Suprapubic skin (tissue), 4 donors: ENCODE measurements around the gene NLRX1. TPM values are rescaled to one million over a fixed set of nuclear protein-coding genes. Genes with fewer than 3 reads are reported as not detected.
A peak's percentile ranks its signal among the peaks of the same experiment; 100 is the strongest.

ENCODE experiments used
- DNase-seq, 2 donors: peaks; one replicate each; pipeline ENCODE4 v3.0.0-alpha.2; 2019; ENCODE audit warnings: low spot score in 2 of 2
- H3K27ac ChIP-seq: fragments of 200-600 bp; sonication (generic); one replicate; pipeline ENCODE4 v1.5.1; 2019
- H3K27me3 ChIP-seq: fragments of 200-600 bp; sonication (generic); one replicate; pipeline ENCODE4 v1.5.1; 2019
- H3K36me3 ChIP-seq: fragments of 200-600 bp; sonication (generic); one replicate; pipeline ENCODE4 v1.5.1; 2019
- H3K4me1 ChIP-seq: fragments of 200-600 bp; sonication (generic); one replicate; pipeline ENCODE4 v1.5.1; 2019
- H3K4me3 ChIP-seq: fragments of 200-600 bp; sonication (generic); one replicate; pipeline ENCODE4 v1.5.1; 2019; ENCODE audit warnings: mild to moderate bottlenecking
- H3K9me3 ChIP-seq: fragments of 200-600 bp; sonication (generic); one replicate; pipeline ENCODE4 v1.5.1; 2019
- EP300 ChIP-seq: sonication (generic); formaldehyde crosslinking; IDR thresholded peaks from one replicate; pipeline ENCODE4 v1.6.1; 2017; ENCODE audit warnings: antibody characterized with exemption
- POLR2A ChIP-seq, 2 donors: fragments of 450-650 bp; IDR thresholded peaks; one replicate each; pipeline ENCODE4 v1.6.1; 2017; ENCODE audit warnings: antibody characterized with exemption in 2 of 2, mild to moderate bottlenecking in 2 of 2, moderate library complexity in 2 of 2
- POLR2AphosphoS5 ChIP-seq, 3 donors: sonication (generic); formaldehyde crosslinking; IDR thresholded peaks; one replicate each; pipeline ENCODE4 v1.6.1; 2017; ENCODE audit warnings: antibody characterized with exemption in 3 of 3
- WGBS: methylation state at CpG from one replicate; pipeline ENCODE4 v1.1.5; 2018; 5-methylcytosine and 5-hydroxymethylcytosine counted together
- total RNA-seq, 4 donors: library from RNA; depleted of rRNA; stranded (reverse); fragments of >200 nt; gene quantifications; one replicate each; pipeline ENCODE4 v1.1.0, GENCODE V29; 2016
- TF ChIP-seq, protein P1 (sequence below), 2 donors: fragments of 200-600 bp in 1 of 2; fragments of 450-650 bp in 1 of 2; sonication (generic) in 1 of 2; IDR thresholded peaks; one replicate each; pipeline ENCODE4 v1.5.1; 2016 to 2019; ENCODE audit warnings: antibody characterized with exemption in 2 of 2, mild to moderate bottlenecking in 1 of 2, moderate library complexity in 1 of 2

Gene NLRX1
- total RNA-seq = 10 to 100 TPM; 20.7 to 31.5 (median 30.4) TPM

GRCh38 chr11:119168471-119169281 lies at the start of gene NLRX1:
Gene NLRX1 (plus strand): TSS chr11:119168725. CDS start chr11:119171404, 2,679 bp downstream.
- peak within 1 kb of the TSS; percentile 95 for H3K27ac ChIP-seq
- peaks cover 31% of the 10 kb centered on the region for H3K4me1 ChIP-seq
- peaks cover 10% of the 10 kb centered on the region for H3K36me3 ChIP-seq
- peak; percentile 91 to 92 for DNase-seq
- WGBS = 9% methylated on average over 15 of the region's 63 CpGs
- H3K4me3 ChIP-seq = peak within 1 kb of the TSS; percentile 89
- no peaks in the 10 kb centered on the region for H3K27me3 ChIP-seq
- no peaks in the 10 kb centered on the region for H3K9me3 ChIP-seq
- TF ChIP-seq POLR2A (IDR thresholded peaks at IDR 0.05) (peak in 1 of 2 donors; percentile 51), EP300 (no peak), POLR2AphosphoS5 (IDR thresholded peaks at IDR 0.05) (peak in 1 of 3 donors; percentile 77)
- TF ChIP-seq, protein P1, sequence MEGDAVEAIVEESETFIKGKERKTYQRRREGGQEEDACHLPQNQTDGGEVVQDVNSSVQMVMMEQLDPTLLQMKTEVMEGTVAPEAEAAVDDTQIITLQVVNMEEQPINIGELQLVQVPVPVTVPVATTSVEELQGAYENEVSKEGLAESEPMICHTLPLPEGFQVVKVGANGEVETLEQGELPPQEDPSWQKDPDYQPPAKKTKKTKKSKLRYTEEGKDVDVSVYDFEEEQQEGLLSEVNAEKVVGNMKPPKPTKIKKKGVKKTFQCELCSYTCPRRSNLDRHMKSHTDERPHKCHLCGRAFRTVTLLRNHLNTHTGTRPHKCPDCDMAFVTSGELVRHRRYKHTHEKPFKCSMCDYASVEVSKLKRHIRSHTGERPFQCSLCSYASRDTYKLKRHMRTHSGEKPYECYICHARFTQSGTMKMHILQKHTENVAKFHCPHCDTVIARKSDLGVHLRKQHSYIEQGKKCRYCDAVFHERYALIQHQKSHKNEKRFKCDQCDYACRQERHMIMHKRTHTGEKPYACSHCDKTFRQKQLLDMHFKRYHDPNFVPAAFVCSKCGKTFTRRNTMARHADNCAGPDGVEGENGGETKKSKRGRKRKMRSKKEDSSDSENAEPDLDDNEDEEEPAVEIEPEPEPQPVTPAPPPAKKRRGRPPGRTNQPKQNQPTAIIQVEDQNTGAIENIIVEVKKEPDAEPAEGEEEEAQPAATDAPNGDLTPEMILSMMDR (IDR thresholded peaks at IDR 0.05) = peak; percentile 55 to 94

- Histone ChIP-seq H3K4me3 (no peak overlapping the region), H3K9me3 (no peaks in the 10 kb centered on the region), H3K27ac (no peak overlapping the region), H3K4me1 (peaks cover 24% of the 10 kb centered on the region), H3K36me3 (peaks cover 24% of the 10 kb centered on the region), H3K27me3 (no peaks in the 10 kb centered on the region)
- TF ChIP-seq, protein P1 (IDR thresholded peaks at IDR 0.05) = no peak
- TF ChIP-seq POLR2A (IDR thresholded peaks at IDR 0.05) (no peak), POLR2AphosphoS5 (IDR thresholded peaks at IDR 0.05) (no peak), EP300 (no peak)
- DNase-seq = no peak
- 84% methylated on average over 1 of the region's 1 CpG for WGBS
Measured at GRCh38 chr11:119118946-119119345, 49.6 kb upstream of the NLRX1 start.

DNA sequence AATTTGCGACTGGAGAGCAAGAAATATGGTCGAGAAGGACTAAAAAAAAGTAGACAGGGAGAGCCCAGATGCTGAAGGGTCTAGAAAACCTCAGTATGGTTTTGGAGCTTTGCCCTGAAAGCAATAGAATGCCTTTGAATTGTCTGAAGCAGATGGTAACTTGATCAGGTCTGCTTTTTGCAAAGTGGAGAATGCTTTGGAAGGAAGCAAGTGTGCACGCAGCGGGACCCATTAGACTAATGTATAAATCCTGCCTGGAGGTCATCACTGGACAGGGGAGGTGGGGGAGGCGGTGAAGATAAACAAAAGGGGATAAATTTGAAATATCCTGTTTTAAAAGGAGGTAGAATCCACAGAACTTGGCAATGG lies 47.9 kb upstream of the NLRX1 start:
- WGBS = 17% methylated on average over 5 of the region's 5 CpGs
- peaks cover 27% of the 10 kb centered on the region for H3K4me1 ChIP-seq
- TF ChIP-seq POLR2AphosphoS5 (IDR thresholded peaks at IDR 0.05) (no peak), POLR2A (IDR thresholded peaks at IDR 0.05) (no peak), EP300 (no peak)
- TF ChIP-seq, protein P1 (IDR thresholded peaks at IDR 0.05) = no peak
- peak overlapping the region; percentile 85 for H3K27ac ChIP-seq
- H3K9me3 ChIP-seq = no peaks in the 10 kb centered on the region
- peak overlapping the region; percentile 63 for H3K4me3 ChIP-seq
- DNase-seq = no peak
- H3K27me3 ChIP-seq = no peaks in the 10 kb centered on the region
- H3K36me3 ChIP-seq = peaks cover 20% of the 10 kb centered on the region

DNA sequence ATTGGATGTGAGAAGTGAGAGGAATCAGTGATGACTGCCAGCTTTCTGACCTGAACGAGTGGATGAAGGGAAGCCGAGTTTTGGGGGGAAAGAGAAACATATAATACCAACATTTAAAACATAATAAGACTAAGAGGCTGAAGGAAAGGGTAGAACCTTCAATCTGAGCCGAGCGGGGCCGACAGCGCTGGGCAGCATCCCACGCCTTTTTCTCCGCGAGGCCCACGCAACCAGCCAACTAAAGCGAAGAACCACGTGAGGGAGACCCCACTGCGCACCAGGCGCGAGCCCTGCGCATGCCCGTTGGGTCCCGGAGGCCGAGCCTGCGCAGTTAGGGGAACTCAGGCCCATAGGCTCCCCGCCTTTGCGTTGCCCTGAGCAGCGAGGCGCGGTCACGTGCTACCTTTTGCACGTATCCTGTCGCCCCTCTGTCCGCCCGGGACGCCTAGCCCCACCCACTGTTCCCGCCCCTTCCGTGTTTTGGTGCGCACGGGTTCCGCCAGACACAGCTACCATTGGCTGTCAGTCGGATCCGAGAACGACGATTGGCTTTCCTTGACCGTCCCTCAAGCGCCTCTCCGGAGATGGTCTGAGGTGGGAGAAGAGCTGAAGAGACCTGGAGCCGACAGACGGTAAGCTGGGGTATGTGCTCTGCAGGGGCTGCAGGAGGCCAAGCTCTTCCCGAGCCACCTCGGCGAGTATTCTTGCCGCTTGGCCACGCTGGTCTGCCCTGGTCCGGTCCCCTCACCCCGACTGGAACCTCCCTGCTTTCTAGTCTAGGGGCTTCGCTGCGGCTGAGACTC lies 47.3 kb upstream of the NLRX1 start, which contains the start of gene HINFP:
Gene HINFP, plus strand, starts transcription at position 573 of the 803 bp plus-strand sequence. CDS start 5,365 bp downstream, outside the sequence.
- WGBS = under 1% methylated on average over 26 of the region's 54 CpGs
- Histone ChIP-seq H3K4me1 (peaks cover 33% of the 10 kb centered on the region), H3K27me3 (no peaks in the 10 kb centered on the region), H3K9me3 (no peaks in the 10 kb centered on the region), H3K36me3 (peaks cover 14% of the 10 kb centered on the region), H3K27ac (peak within 1 kb of the TSS; percentile 85), H3K4me3 (peak within 1 kb of the TSS; percentile 63)
- DNase-seq = peak; percentile 100
- TF ChIP-seq EP300 = no peak
- TF ChIP-seq, protein P1 (IDR thresholded peaks at IDR 0.05) = no peak
- TF ChIP-seq POLR2AphosphoS5 (IDR thresholded peaks at IDR 0.05) = peak in 1 of 3 donors; percentile 62
- peak; percentile 40 to 67 for TF ChIP-seq POLR2A (IDR thresholded peaks at IDR 0.05)

DNA sequence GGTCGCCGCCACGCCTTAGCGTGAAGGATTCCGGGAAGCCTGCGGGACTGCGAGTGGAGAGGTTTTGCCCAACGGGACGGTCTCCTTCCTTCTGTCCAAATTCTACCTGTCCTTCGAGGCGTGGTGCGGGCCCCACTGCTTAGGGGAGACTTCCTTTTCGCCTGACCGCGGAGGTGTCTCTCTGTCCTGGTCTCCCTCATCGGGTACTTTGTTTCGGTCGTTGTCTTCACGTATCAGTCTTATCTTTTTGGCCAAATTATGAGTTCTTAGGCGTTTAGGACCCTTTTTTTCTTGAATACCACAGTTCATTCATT lies 46.8 kb upstream of the NLRX1 start:
- Histone ChIP-seq H3K9me3 (no peaks in the 10 kb centered on the region), H3K27ac (peak overlapping the region; percentile 85), H3K4me3 (peak overlapping the region; percentile 63), H3K36me3 (peaks cover 9% of the 10 kb centered on the region), H3K27me3 (no peaks in the 10 kb centered on the region), H3K4me1 (peaks cover 38% of the 10 kb centered on the region)
- no peak for DNase-seq
- WGBS = 3% methylated on average over 16 of the region's 20 CpGs
- TF ChIP-seq POLR2A (IDR thresholded peaks at IDR 0.05) = no peak
- TF ChIP-seq EP300 = no peak
- TF ChIP-seq, protein P1 (IDR thresholded peaks at IDR 0.05) = no peak
- no peak for TF ChIP-seq POLR2AphosphoS5 (IDR thresholded peaks at IDR 0.05)
